Measurements from ENCODE around the gene SELENON.

The SELENON gene

DNA sequence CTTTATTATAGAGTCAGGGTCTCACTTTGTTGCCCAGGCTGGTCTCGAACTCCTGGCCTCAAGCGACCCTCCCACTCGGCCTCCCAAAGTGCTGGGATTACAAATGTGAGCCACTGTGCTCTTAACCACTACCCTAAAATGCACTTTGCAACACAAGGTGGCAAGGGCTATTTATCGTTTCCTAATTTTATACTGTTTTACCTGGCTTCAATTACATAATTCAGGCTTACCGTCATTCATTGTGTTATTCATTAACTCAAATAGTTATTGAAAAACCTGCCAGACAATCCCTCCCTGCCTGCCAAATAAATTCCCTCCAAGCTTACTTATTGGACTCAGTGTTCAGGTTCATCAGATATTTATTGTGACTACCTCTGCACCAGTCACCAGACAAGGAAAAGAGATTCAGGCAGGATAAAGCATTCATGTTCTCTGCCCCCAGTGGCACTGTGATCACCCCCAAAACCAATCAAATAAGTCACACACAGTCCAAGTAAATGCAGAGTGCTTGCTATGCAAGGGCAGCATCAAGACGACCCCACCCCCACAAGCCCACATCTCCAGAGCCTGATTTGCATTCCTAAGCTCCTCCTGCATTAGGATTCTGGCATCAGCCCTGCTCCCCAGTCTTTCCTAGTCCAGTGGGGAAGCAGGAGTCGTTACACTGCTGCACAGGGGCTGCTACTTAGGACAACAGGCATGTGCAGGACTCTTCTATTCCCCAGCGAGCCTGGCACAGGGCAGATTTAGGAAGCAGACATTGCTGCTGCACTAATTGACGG is 67.4 kb downstream of the SELENON start:
- DNase-seq: no peak

All from activated CD4-positive, alpha-beta T cell treated with anti-CD3 and anti-CD28 coated beads for 4 hours (primary cell).